Stimulated activated CD4-positive, alpha-beta T cell treated with anti-CD3 and anti-CD28 coated beads, Interleukin-4, amount 100 ng/mL, for 24 hours (primary cell): ENCODE results near the gene TIMD4.
A peak's percentile ranks its signal among the peaks of the same experiment; 100 is the strongest.

ENCODE experiments used
- DNase-seq: peaks from one replicate; pipeline ENCODE4 v3.0.0-alpha.2; 2020

TIMD4 gene

GRCh38 chr5:156920861-156921431, 42.1 kb downstream of the TIMD4 start:
- DNase-seq: no peak

GRCh38 chr5:156920042-156920860, 42.8 kb downstream of the TIMD4 start:
- DNase-seq: peak; percentile 74

DNA sequence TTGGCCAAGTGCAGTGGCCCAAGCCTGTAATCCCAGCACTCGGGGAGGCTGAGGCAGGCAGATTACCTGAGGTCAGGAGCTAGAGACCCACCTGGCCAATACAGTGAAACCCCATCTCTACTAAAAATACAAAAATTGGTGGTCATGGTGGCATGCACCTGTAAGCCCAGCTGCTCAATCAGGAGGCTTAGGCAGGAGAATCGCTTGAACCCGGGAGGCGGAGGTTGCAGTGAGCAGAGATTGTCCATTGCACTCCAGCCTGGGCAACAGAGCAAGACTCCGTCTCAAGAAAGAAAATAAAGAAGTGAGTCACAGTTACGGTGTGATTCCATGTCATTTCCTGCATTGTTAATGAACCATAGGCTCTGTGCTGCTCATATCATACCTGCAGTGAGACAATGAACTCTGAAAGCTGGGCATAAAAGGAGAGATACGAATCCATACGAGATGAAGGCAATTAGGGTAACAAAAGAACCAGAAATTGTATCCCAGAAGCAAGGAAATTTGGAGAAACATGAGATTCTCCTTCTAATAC, 44.6 kb downstream of the TIMD4 start:
- no peak for DNase-seq

- no peak for DNase-seq
Observed at GRCh38 chr5:156914371-156914737, 48.7 kb downstream of the TIMD4 start.

- DNase-seq: peak; percentile 23
Observed at GRCh38 chr5:156913719-156914370, 49.2 kb downstream of the TIMD4 start.

GRCh38 chr5:156913355-156913718, 49.7 kb downstream of the TIMD4 start:
- DNase-seq: no peak

- no peak for DNase-seq
Observed at GRCh38 chr5:156912869-156913268, 50.2 kb downstream of the TIMD4 start.

GRCh38 chr5:156909180-156909579, 53.8 kb downstream of the TIMD4 start:
- DNase-seq: no peak

GRCh38 chr5:156907667-156908066, 55.4 kb downstream of the TIMD4 start:
- DNase-seq: no peak

- DNase-seq: no peak
Observed at GRCh38 chr5:156906807-156907206, 56.2 kb downstream of the TIMD4 start.

DNA sequence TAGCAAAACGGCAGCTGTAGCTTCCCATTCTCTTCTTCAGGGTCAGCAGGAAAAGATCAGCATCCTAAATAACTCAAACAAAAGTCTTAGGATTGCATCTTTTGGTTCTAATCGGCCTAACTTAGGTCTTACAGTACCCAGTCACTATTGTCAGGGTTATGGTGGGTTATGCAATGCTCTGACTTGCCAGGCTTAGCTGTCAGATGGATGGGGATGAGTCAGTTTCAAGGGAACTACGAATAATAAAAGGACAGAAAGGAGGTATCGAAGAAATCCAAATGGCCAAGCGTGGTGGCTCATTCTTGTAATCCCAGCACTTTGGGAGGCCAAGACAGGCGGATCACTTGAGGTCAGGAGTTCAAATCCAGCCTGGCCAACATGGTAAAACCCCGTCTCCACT, 66.5 kb downstream of the TIMD4 start:
- DNase-seq: no peak

DNA sequence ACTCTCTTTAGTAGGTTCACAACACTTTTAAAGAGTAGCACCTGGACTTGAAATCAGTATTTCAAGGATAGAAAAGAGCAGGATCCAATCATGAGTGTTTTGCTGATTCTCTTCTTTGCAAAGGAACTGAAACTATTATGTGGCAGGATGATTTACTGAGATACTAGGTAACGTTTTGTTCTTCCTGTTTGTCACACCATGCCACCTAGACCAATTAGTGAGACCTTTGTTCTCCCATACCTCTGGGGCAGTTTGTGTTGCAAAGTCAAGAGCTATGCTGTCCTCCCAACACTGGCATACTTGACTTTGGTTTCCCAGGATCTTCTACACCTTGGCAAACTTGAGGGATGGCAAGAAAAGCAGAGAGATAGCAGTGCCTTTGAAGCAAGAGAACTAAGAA, 69.5 kb downstream of the TIMD4 start:
- DNase-seq: no peak

DNA sequence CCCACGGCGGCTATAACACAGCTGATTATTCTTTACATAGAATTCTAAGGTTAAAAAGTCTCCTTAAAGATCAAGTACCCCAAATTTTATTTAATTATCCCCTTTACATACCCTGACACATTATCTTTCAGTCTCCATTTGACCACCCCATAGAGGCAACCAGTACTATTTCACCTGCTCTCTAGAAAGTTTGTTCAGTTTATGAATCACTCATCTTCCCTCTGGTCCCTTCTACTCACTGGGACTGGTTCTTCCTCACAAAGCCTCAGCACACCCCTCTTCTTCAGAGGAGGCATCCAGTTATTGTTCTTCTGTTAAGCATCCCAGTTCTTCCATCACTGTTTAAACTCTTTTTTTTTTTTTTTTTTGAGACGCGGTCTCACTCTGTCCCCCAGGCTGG, 70.2 kb downstream of the TIMD4 start:
- DNase-seq: no peak

- no peak for DNase-seq
Observed at GRCh38 chr5:156892223-156892622, 70.8 kb downstream of the TIMD4 start.

DNA sequence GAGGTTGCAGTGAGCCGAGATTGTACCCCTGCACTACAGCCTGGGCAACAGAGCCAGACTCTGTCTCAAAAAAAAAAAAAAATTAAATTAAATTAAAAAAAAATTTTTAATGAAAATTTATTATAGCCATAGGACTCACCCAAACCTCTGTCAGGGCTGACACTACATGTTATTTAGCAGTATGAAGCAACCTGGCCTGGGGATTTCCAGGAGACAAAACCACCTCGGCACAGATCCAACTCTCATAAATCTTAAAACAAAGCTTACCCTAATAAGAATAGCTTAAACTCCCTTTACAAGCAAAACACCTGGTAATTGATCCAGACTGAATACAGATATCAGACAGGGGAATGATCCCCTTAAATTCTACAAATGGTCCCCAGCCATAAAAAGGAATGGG, 74.5 kb downstream of the TIMD4 start:
- no peak for DNase-seq

- DNase-seq: no peak
Observed at GRCh38 chr5:156883316-156883875, 79.6 kb downstream of the TIMD4 start.

DNA sequence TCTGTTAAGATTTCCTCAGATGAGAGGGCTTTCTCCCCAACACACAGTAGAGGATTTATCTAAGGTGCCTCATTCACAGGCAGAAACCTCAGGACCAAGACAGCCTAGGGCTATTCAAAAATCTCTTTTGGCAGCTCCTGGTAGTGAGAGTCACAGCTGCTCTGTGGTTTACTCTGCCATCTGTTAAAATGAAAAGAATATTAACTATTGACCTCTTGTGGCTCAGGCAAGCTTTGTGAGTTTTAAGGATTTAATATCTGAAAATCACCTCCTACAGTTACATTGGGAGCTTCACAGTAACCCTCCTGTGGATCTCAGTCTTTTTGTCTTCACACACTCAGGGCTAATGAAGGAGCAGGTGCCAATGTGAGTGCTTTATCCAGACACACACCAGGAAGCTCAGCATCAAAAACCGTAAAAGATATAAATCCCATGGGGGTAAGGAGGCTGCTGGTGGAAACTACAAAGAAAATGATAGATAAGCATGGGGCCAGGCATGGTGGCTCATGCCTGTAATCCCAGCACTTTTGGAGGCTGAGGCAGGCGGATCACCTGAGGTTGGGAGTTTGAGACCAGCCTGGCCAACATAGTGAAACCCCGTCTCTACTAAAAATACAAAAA, 83.3 kb downstream of the TIMD4 start:
- no peak for DNase-seq

GRCh38 chr5:156871212-156871611, 91.8 kb downstream of the TIMD4 start:
- no peak for DNase-seq

GRCh38 chr5:156870498-156870839, 92.6 kb downstream of the TIMD4 start:
- DNase-seq: no peak
